Activated CD8-positive, alpha-beta memory T cell treated with anti-CD3 and anti-CD28 coated beads, Interleukin-2, amount 50 U/mL, for 24 hours (primary cell): ENCODE results near the gene LIPT2.

Experiments used
- DNase-seq: peaks from one replicate; pipeline ENCODE4 v3.0.0-alpha.2; 2020; ENCODE audit errors: extremely low read depth

Gene LIPT2

GRCh38 chr11:74504100-74504691, 10.7 kb upstream of the LIPT2 start:
- DNase-seq, result no peak

- DNase-seq, result no peak
These were observed 1.4 kb upstream of the LIPT2 start for GRCh38 chr11:74494916-74495315.

GRCh38 chr11:74493791-74494630, 487 bp upstream of the LIPT2 start:
- DNase-seq, result no peak

GRCh38 chr11:74492084-74492483, 1.4 kb downstream of the LIPT2 start:
- no peak for DNase-seq

GRCh38 chr11:74490941-74491340, 2.6 kb downstream of the LIPT2 start:
- DNase-seq, result no peak

- DNase-seq, result no peak
These were observed 5.6 kb downstream of the LIPT2 start for GRCh38 chr11:74487875-74488274.

GRCh38 chr11:74485868-74486267, 7.7 kb downstream of the LIPT2 start:
- no peak for DNase-seq

GRCh38 chr11:74480688-74481417, 12.7 kb downstream of the LIPT2 start:
- DNase-seq, result no peak

GRCh38 chr11:74479732-74480123, 13.8 kb downstream of the LIPT2 start:
- DNase-seq, result no peak

GRCh38 chr11:74478877-74479731, 14.4 kb downstream of the LIPT2 start:
- no peak for DNase-seq

GRCh38 chr11:74476536-74476935, 17.0 kb downstream of the LIPT2 start:
- no peak for DNase-seq

- DNase-seq, result no peak
These were observed 19.2 kb downstream of the LIPT2 start for GRCh38 chr11:74474316-74474715.

GRCh38 chr11:74473382-74474173, 19.9 kb downstream of the LIPT2 start:
- DNase-seq, result no peak

- DNase-seq, result no peak
These were observed 21.7 kb downstream of the LIPT2 start for GRCh38 chr11:74471668-74472429.

GRCh38 chr11:74471037-74471436, 22.5 kb downstream of the LIPT2 start:
- no peak for DNase-seq

GRCh38 chr11:74470526-74470925, 23.0 kb downstream of the LIPT2 start:
- no peak for DNase-seq

GRCh38 chr11:74468936-74469335, 24.6 kb downstream of the LIPT2 start:
- no peak for DNase-seq

- no peak for DNase-seq
These were observed 25.0 kb downstream of the LIPT2 start for GRCh38 chr11:74468521-74468920.

- DNase-seq, result no peak
These were observed 25.5 kb downstream of the LIPT2 start for GRCh38 chr11:74468058-74468457.
